Mesothelial cell of epicardium (in vitro differentiated cells): Measurements from ENCODE around the gene TMEM158. TPM values are rescaled to one million over a fixed set of nuclear protein-coding genes. Genes with fewer than 3 reads are reported as not detected.

Experiments used
- DNase-seq, 2 experiments: peaks; one replicate each; pipeline ENCODE4 v3.0.0; 2021; ENCODE audit warnings: low spot score in 2 of 2; ENCODE audit not compliant: unreplicated experiment in 2 of 2
- H3K27ac Mint-ChIP-seq: 2 replicates; pipeline ENCODE4 v1.8.0; 2021; ENCODE audit warnings: mixed read lengths
- H3K27me3 Mint-ChIP-seq: 2 replicates; pipeline ENCODE4 v1.8.0; 2021; ENCODE audit warnings: low read depth, mixed read lengths
- H3K36me3 Mint-ChIP-seq: 2 replicates; pipeline ENCODE4 v1.8.0; 2021; ENCODE audit warnings: mixed read lengths
- H3K4me1 Mint-ChIP-seq: 2 replicates; pipeline ENCODE4 v1.8.0; 2021; ENCODE audit warnings: mixed read lengths
- H3K4me3 Mint-ChIP-seq: 2 replicates; pipeline ENCODE4 v1.8.0; 2021; ENCODE audit warnings: mild to moderate bottlenecking, moderate library complexity, mixed read lengths
- H3K9me3 Mint-ChIP-seq: 2 replicates; pipeline ENCODE4 v1.8.0; 2021; ENCODE audit warnings: mixed read lengths
- total RNA-seq: library from RNA; stranded (reverse); gene quantifications from 3 replicates; pipeline ENCODE4 v1.2.1, GENCODE V29; 2021
- TF ChIP-seq, protein P1 (sequence below): fragments of 200-600 bp; sonication (generic); IDR thresholded peaks from one replicate; pipeline ENCODE4 v1.5.0; 2021; ENCODE audit warnings: antibody characterized with exemption; ENCODE audit not compliant: unreplicated experiment

Gene TMEM158
- total RNA-seq, 1 donor from 2014 or later, result 3.6 TPM

DNA sequence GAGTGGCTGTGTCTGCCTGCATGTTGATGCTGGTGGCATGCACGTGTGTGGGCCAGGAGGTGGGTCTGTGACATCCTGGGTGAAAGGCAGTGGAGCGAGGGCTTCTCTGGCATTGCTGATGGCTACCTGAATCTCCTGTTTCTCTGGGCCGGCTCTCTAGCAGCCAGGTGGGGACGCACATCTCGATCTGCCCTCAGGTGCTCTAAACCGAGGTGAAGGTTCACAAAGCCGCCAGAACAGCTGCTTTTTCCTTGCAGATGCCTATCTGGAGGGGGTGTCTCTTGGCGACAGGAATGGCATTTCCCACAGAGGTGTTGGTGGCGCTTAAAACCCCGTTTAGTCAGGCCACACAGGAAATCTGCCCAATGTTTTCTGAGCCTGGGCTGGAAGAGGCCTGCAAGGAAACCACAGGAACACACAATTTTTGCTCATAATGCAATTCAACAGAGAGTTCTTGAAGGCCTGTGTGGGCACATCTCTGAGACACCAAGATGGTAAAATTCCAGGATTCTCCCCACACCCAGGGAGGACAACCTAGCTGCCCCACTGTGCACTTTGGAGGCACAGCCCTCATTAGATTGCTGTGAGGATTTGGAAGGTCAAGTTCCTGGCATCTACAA lies 11.9 kb downstream of the TMEM158 start:
- no peak overlapping the region for H3K4me3 Mint-ChIP-seq
- H3K36me3 Mint-ChIP-seq, result no peaks in the 10 kb centered on the region
- H3K9me3 Mint-ChIP-seq, result no peaks in the 10 kb centered on the region
- TF ChIP-seq, protein P1, sequence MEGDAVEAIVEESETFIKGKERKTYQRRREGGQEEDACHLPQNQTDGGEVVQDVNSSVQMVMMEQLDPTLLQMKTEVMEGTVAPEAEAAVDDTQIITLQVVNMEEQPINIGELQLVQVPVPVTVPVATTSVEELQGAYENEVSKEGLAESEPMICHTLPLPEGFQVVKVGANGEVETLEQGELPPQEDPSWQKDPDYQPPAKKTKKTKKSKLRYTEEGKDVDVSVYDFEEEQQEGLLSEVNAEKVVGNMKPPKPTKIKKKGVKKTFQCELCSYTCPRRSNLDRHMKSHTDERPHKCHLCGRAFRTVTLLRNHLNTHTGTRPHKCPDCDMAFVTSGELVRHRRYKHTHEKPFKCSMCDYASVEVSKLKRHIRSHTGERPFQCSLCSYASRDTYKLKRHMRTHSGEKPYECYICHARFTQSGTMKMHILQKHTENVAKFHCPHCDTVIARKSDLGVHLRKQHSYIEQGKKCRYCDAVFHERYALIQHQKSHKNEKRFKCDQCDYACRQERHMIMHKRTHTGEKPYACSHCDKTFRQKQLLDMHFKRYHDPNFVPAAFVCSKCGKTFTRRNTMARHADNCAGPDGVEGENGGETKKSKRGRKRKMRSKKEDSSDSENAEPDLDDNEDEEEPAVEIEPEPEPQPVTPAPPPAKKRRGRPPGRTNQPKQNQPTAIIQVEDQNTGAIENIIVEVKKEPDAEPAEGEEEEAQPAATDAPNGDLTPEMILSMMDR, result no peak
- no peak for DNase-seq
- peaks cover 24% of the 10 kb centered on the region for H3K4me1 Mint-ChIP-seq
- H3K27me3 Mint-ChIP-seq, result peaks cover 4% of the 10 kb centered on the region
- no peak overlapping the region for H3K27ac Mint-ChIP-seq

DNA sequence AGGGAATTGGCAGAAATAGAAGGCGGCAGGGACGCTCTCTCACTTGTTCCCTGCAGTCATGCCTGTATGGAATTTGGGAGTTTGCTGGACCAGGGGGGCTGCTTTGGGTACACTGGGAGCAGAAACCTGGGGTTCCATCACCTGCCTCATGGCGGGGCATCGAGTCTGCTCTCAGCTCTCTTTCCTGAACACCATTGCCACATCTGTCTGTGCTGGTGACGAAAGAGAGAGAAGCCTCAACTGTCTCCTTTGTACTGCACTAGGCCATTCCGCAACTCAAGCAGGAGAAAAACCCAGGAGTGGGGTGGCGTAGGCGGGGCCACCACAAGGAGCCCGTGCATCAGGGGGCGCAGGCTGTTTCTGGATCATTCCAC lies 14.0 kb downstream of the TMEM158 start:
- TF ChIP-seq, protein P1, result no peak
- H3K27me3 Mint-ChIP-seq, result peaks cover 4% of the 10 kb centered on the region
- DNase-seq, result no peak
- H3K4me3 Mint-ChIP-seq, result no peak overlapping the region
- no peak overlapping the region for H3K27ac Mint-ChIP-seq
- H3K9me3 Mint-ChIP-seq, result no peaks in the 10 kb centered on the region
- H3K36me3 Mint-ChIP-seq, result no peaks in the 10 kb centered on the region
- peaks cover 28% of the 10 kb centered on the region for H3K4me1 Mint-ChIP-seq

DNA sequence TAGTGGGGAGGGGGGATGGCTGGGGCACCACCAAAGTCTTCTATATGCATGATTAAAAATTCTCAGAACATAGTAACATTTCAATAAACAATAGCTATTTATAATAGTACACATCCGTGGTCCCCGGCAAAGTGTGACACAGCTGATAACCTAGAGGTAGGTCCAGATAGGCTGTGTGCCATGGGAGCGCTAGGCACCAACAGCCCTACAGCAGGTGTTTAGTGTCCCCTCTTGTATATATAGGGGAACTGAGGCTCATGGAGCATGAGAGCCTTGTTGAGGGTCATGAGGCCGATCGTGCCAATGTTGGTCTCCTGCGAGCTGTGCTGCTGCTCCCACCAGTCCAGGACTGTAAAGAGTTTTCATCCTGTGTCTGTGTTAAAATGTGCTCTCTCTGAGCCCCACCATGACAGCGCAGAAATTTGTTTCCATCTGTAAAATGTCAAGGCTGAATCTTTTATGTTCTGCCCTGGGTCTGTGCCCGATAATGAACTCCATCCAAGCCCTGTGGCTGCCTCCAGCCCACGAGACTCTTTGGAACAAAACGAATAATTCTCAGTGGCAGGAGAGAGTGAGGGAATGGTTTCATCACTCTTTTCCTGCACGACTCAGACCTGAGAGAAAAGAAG lies 14.5 kb downstream of the TMEM158 start:
- Mint-ChIP-seq H3K4me3 (no peak overlapping the region), H3K27ac (no peak overlapping the region), H3K36me3 (no peaks in the 10 kb centered on the region), H3K9me3 (no peaks in the 10 kb centered on the region), H3K27me3 (peaks cover 4% of the 10 kb centered on the region), H3K4me1 (peaks cover 29% of the 10 kb centered on the region)
- TF ChIP-seq, protein P1, result no peak
- DNase-seq, result no peak

DNA sequence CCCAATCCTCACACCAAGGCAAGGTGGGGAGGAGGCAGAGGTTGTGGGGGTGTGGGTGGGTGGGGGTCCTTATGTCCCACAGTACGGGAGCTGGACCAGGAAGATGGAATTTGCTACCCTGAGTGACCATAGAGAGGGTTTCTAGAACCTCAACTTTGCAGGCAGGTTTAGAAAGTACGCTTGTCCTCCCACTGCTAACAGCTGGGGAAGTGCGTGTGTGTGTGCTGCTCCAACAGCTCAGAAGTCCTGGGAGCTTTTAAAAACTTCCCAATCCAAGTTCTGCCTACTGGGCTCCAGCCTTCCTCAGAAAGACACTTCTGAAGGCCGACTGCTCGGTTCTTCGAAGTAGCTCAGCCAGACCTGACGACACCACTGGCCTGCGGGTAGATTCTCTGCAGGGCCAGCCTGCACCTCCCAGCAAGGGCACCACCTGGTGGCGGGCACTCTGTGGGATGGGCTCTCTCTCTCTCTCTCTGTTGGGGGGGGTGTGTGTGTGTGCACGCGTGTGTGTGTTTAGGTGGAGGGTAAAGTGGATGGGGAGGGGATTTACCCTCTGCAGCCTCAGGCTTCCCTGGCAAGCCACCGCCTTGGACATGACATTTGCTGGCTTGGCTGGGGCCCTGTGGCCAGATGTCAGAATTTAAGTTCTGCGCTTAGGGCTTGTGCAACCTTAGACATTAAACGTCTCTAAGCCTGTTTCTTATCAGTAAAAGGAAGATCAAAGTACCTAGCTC lies 15.6 kb downstream of the TMEM158 start:
- Mint-ChIP-seq H3K27me3 (peaks cover 4% of the 10 kb centered on the region), H3K36me3 (no peaks in the 10 kb centered on the region), H3K4me3 (no peak overlapping the region), H3K27ac (peak overlapping the region; percentile 63), H3K9me3 (no peaks in the 10 kb centered on the region), H3K4me1 (peaks cover 19% of the 10 kb centered on the region)
- TF ChIP-seq, protein P1, result peak; percentile 49
- DNase-seq, result peak; percentile 62 to 80

DNA sequence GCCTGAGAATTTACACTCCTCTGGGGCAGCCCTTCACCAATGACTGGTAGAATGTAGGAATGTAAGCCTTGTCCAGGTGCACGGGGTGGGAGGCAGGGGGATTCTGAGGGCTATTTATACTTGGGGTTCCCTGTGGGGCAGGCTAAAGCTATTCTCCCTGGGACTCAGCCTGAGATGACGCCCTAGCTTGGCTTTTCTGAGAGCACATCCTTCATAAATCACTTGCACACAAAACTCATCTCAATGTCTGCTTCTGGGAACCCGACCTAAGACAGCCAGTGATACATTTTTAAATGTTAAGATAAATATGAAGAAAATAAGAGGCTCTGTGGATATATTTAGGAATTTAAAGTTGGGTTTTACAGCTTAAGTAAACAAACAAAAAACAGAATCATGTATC lies 16.6 kb downstream of the TMEM158 start:
- Mint-ChIP-seq H3K4me3 (no peak overlapping the region), H3K4me1 (peaks cover 22% of the 10 kb centered on the region), H3K36me3 (no peaks in the 10 kb centered on the region), H3K27ac (no peak overlapping the region), H3K27me3 (peaks cover 4% of the 10 kb centered on the region), H3K9me3 (no peaks in the 10 kb centered on the region)
- TF ChIP-seq, protein P1, result no peak
- DNase-seq, result no peak
